Neural crest cell (in vitro differentiated cells): ENCODE measurements around the gene MRPS18B. TPM values are rescaled to one million over a fixed set of nuclear protein-coding genes. Genes with fewer than 3 reads are reported as not detected.

Source experiments
- DNase-seq: peaks from one replicate; pipeline ENCODE4 v3.0.0; 2021; ENCODE audit warnings: low read depth, mixed read lengths, low spot score
- H3K27ac Mint-ChIP-seq: one replicate; pipeline ENCODE4 v1.8.0; 2021; ENCODE audit warnings: mild to moderate bottlenecking, mixed read lengths; ENCODE audit not compliant: unreplicated experiment
- H3K27me3 Mint-ChIP-seq: 2 replicates; pipeline ENCODE4 v1.8.0; 2021; ENCODE audit warnings: low read depth, mild to moderate bottlenecking, mixed read lengths
- H3K36me3 Mint-ChIP-seq: 2 replicates; pipeline ENCODE4 v1.8.0; 2021; ENCODE audit warnings: low read depth, mild to moderate bottlenecking, mixed read lengths
- H3K4me1 Mint-ChIP-seq: 2 replicates; pipeline ENCODE4 v1.8.0; 2021; ENCODE audit warnings: mixed read lengths
- H3K4me3 Mint-ChIP-seq: one replicate; pipeline ENCODE4 v1.8.0; 2021; ENCODE audit warnings: mild to moderate bottlenecking, mixed read lengths
- H3K9me3 Mint-ChIP-seq: 2 replicates; pipeline ENCODE4 v1.8.0; 2021; ENCODE audit warnings: mixed read lengths
- total RNA-seq: library from RNA; stranded (reverse); gene quantifications from 2 replicates; pipeline ENCODE4 v1.2.1, GENCODE V29; 2021
- TF ChIP-seq, protein P1 (sequence below): fragments of 200-600 bp; sonication (generic); conservative IDR thresholded peaks from 2 replicates; pipeline ENCODE4 v1.5.0; 2021; ENCODE audit warnings: antibody characterized with exemption, mild to moderate bottlenecking

Gene MRPS18B
- total RNA-seq, 1 donor from 2014 or later = 39.3 TPM

DNA sequence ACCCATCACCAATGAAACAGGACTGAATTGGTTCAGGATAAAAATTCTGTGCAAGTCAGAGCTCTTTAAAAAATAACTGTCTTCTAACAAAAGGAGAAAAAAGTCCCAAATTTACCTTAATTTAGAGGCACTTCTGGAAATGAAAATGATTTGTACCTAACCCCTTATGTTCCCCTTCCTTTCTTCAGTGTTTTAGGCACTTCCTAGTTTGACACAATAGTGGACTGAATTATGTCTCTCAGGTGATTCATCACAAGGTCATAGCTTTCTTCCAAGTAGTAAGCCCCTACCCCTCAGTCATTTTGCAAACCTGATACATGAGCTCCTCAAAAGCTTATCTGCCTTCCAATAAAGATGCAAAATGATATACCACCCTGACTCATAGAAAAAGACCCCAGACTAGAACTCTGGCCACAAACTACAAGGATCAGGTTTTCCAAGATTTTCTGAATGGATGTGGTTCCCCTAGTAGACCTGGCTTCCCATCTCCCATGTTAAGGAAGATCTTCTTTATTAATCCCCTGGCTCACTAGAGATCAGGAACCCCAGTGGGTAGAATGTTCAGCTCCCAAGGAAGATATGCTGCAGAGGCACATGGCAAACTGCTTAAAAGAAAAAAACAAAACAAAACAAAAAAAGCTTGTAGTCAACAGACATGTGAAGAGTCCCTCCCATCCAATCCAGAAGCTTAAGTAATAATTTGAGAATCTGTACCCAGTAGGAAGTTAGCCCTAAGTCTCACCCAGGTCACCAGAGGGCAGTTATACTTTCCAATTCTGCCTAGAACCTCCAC is 4.2 kb upstream of the MRPS18B start:
- Mint-ChIP-seq H3K4me3 (peak overlapping the region; percentile 99), H3K9me3 (peaks cover 2% of the 10 kb centered on the region), H3K36me3 (peaks cover 46% of the 10 kb centered on the region), H3K27me3 (peaks cover 34% of the 10 kb centered on the region), H3K4me1 (peaks cover 73% of the 10 kb centered on the region), H3K27ac (peak overlapping the region; percentile 31)
- no peak for DNase-seq
- TF ChIP-seq, protein P1, sequence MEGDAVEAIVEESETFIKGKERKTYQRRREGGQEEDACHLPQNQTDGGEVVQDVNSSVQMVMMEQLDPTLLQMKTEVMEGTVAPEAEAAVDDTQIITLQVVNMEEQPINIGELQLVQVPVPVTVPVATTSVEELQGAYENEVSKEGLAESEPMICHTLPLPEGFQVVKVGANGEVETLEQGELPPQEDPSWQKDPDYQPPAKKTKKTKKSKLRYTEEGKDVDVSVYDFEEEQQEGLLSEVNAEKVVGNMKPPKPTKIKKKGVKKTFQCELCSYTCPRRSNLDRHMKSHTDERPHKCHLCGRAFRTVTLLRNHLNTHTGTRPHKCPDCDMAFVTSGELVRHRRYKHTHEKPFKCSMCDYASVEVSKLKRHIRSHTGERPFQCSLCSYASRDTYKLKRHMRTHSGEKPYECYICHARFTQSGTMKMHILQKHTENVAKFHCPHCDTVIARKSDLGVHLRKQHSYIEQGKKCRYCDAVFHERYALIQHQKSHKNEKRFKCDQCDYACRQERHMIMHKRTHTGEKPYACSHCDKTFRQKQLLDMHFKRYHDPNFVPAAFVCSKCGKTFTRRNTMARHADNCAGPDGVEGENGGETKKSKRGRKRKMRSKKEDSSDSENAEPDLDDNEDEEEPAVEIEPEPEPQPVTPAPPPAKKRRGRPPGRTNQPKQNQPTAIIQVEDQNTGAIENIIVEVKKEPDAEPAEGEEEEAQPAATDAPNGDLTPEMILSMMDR = no peak

DNA sequence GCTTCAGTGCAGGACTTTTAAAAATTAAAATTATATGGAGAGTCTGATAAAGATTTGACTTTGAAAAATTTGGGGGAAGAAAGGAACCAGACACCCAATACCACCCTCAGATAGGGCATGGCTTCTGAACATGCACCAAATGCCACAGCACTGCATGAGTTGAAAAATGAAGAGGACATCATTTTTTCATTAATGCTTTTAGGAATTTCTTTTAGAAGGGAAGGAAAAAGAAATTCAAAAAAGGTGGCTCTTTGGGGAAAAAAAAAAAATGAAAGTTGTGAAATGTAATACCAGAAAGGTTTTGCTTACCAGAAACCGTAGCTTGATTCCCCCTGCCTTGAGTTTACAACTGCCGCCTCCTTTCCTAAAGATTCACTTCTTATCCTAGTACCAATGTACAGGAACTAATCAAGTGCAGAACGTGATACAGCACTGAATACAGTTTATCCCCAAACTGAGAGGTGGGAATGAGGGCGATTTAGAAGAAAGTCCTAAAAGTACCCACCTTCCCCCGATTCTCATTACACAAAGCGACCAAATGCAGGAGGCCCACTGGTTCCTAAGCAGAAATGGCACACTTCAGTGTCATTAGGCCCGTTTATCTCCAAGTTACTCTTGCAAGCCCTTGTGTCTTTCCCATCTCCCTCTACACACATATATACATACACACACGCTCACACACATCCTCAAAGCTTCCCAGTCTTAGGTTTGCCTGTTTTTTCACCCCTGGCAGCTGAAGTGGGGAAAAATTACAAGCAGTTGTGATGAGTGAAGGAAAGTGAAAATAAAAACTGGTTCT is 3.4 kb upstream of the MRPS18B start:
- TF ChIP-seq, protein P1 = no peak
- Mint-ChIP-seq H3K9me3 (peaks cover 2% of the 10 kb centered on the region), H3K36me3 (peaks cover 40% of the 10 kb centered on the region), H3K4me1 (peaks cover 70% of the 10 kb centered on the region), H3K4me3 (peak overlapping the region; percentile 99), H3K27ac (peak overlapping the region; percentile 70), H3K27me3 (peaks cover 30% of the 10 kb centered on the region)
- DNase-seq = no peak

DNA sequence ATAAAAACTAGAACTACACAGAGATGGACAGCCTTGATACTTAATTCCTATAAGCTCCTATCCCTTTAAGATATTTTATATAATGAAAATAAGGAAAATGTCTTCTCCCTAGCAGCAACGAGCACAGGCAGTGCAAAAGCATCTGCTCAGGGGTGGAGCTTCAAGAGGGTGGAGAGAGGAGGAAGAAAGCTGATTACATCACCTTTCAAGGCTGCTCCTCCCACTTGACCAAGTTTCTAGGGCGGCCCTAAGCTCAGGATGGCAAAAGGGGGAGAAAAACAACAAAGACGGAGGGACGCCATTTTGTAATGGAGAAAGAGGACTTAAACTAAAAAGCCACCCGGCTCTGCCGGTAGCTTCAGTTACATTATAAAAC is 2.8 kb upstream of the MRPS18B start:
- H3K27ac Mint-ChIP-seq = peak overlapping the region; percentile 97
- peaks cover 2% of the 10 kb centered on the region for H3K9me3 Mint-ChIP-seq
- peaks cover 30% of the 10 kb centered on the region for H3K27me3 Mint-ChIP-seq
- H3K36me3 Mint-ChIP-seq = peaks cover 35% of the 10 kb centered on the region
- TF ChIP-seq, protein P1 = no peak
- peaks cover 70% of the 10 kb centered on the region for H3K4me1 Mint-ChIP-seq
- H3K4me3 Mint-ChIP-seq = peak overlapping the region; percentile 99
- peak; percentile 70 for DNase-seq

DNA sequence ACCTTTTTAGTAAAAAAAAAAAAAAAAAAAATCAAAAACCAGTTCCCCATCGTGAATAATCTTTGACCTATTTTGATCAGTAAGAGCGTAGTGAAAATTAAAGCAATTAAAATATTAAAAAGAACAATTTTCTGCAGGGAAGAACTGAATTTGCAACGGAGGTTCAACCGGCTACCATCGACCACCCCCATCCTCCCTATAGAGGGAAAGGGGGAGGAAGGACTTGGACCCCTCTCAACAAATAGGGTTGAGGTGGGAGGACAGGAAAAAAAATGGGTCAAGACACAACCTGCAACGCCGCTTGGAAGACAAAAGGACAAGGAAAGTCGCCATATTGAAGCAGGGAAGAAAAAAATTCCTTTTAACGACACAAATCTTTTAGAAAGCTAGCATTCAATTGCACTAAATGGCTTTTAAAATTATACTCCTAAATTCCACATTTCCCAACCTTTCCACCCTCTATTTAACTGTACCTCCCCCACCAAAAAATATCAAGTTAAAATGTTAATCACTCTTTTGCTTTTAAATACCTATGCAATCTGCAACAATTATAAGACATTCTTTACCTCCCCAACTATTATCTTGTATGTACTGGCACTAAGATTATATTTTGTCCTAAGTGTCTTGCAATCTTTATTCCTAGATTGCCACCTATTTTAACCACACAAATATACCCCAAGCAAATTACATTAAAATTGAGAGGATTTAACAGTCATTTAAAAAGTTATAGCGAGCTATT is 2.3 kb upstream of the MRPS18B start:
- H3K4me3 Mint-ChIP-seq = peak overlapping the region; percentile 99
- peaks cover 67% of the 10 kb centered on the region for H3K4me1 Mint-ChIP-seq
- DNase-seq = peak; percentile 53
- H3K36me3 Mint-ChIP-seq = peaks cover 35% of the 10 kb centered on the region
- TF ChIP-seq, protein P1 = no peak
- peak overlapping the region; percentile 97 for H3K27ac Mint-ChIP-seq
- H3K27me3 Mint-ChIP-seq = peaks cover 30% of the 10 kb centered on the region
- peaks cover 2% of the 10 kb centered on the region for H3K9me3 Mint-ChIP-seq
